ENCODE measurements around the gene ZBTB46.
A peak's percentile ranks its signal among the peaks of the same experiment; 100 is the strongest.

Gene ZBTB46

GRCh38 chr20:63748934-63749270, 82.2 kb downstream of the ZBTB46 start:
- CTCF ChIA-PET = interaction anchor here (0.5 to 0.7 kb wide), 2 partner anchors 13 to 71 kb away, joined by 3 read pairs; no protein-coding TSS in a partner anchor
- TF ChIP-seq CTCF (conservative IDR thresholded peaks at IDR 0.05; ENCODE audit: low read depth) = no peak
- no peak for DNase-seq (ENCODE audit: low spot score)
- POLR2A ChIA-PET (ENCODE audit: low non-redundant PET) = no interaction called here
- H3K27ac ChIP-seq = peak overlapping the region; percentile 7; the same call in 1 of the 2 replicates

GRCh38 chr20:63748070-63748933, 82.8 kb downstream of the ZBTB46 start:
- ChIA-PET CTCF (interaction anchor here (0.5 kb wide), 1 partner anchor 70 kb away, joined by 3 read pairs; no protein-coding TSS in a partner anchor), POLR2A (ENCODE audit: low non-redundant PET) (no interaction called here)
- DNase-seq (ENCODE audit: low spot score) = no peak
- no peak for TF ChIP-seq CTCF (conservative IDR thresholded peaks at IDR 0.05; ENCODE audit: low read depth)
- H3K27ac ChIP-seq = peak overlapping the region; percentile 7; the same call in 1 of the 2 replicates

- POLR2A ChIA-PET (ENCODE audit: low non-redundant PET) = no interaction called here
Measured at GRCh38 chr20:63747622-63748069, 83.4 kb downstream of the ZBTB46 start.

GRCh38 chr20:63746751-63747315, 84.2 kb downstream of the ZBTB46 start:
- no peak for DNase-seq (ENCODE audit: low spot score)
- no peak for TF ChIP-seq CTCF (conservative IDR thresholded peaks at IDR 0.05; ENCODE audit: low read depth)
- no peak overlapping the region for H3K27ac ChIP-seq
- POLR2A ChIA-PET (ENCODE audit: low non-redundant PET) = no interaction called here
- CTCF ChIA-PET = interaction anchor here (0.5 to 1.2 kb wide), 4 partner anchors 29 to 49 kb away, joined by 3 to 4 read pairs (median 4); no protein-coding TSS in a partner anchor

More at GRCh38 chr20:63747622-63748069, 83.4 kb downstream of the ZBTB46 start:
- no peak for TF ChIP-seq CTCF (conservative IDR thresholded peaks at IDR 0.05; ENCODE audit: low read depth)
- H3K27ac ChIP-seq = 0 out of 2 replicates have a peak overlapping the region, but pooled peaks have one; percentile 7
- CTCF ChIA-PET = interaction anchor here (0.5 to 1.2 kb wide), 3 partner anchors 28 to 48 kb away, joined by 3 to 4 read pairs (median 3); no protein-coding TSS in a partner anchor
- no peak for DNase-seq (ENCODE audit: low spot score)

- peak overlapping the region; percentile 56 for H3K27ac ChIP-seq
Measured at GRCh38 chr20:63745961-63746731, 84.9 kb downstream of the ZBTB46 start.

More at GRCh38 chr20:63745961-63746731, 84.9 kb downstream of the ZBTB46 start:
- no peak for DNase-seq (ENCODE audit: low spot score)
- no peak for TF ChIP-seq CTCF (conservative IDR thresholded peaks at IDR 0.05; ENCODE audit: low read depth)
- POLR2A ChIA-PET (ENCODE audit: low non-redundant PET) = no interaction called here
- CTCF ChIA-PET = interaction anchor here (0.7 to 1.2 kb wide), 3 partner anchors 29 to 50 kb away, joined by 3 to 4 read pairs (median 3); no protein-coding TSS in a partner anchor

Measured in RWPE1 (cell line).